H1 (cell line): Measurements from ENCODE around the gene IKZF1.

Experiments
- CTCF ChIP-seq, 3 experiments: IDR thresholded peaks; 1 replicate in 2 of 3; 2 replicates in 1 of 3; pipeline versions ENCODE4 v1.5.1 to v1.6.1; 2011; ENCODE audit warnings: low read length in 3 of 3, mild to moderate bottlenecking in 3 of 3, inconsistent platforms in 2 of 3, low read depth in 1 of 3, moderate library complexity in 1 of 3; ENCODE audit not compliant: insufficient read depth in 1 of 3; ENCODE audit errors: control extremely low read depth in 1 of 3
- EP300 ChIP-seq, 2 experiments: IDR thresholded peaks; 1 replicate in 1 of 2; 2 replicates in 1 of 2; pipeline ENCODE4 v1.6.1; 2011 to 2012; ENCODE audit warnings: low read depth in 2 of 2, low read length in 2 of 2, mild to moderate bottlenecking in 2 of 2, borderline replicate concordance in 1 of 2, inconsistent platforms in 1 of 2, moderate library complexity in 1 of 2
- HDAC2 ChIP-seq, 2 experiments: fragments of 300-600 bp in 1 of 2; sonication (generic) in 1 of 2; IDR thresholded peaks; 2 replicates each; pipeline ENCODE4 v1.6.1; 2011 to 2012; ENCODE audit warnings: low read depth in 2 of 2, low read length in 2 of 2, mild to moderate bottlenecking in 2 of 2, moderate library complexity in 2 of 2, borderline replicate concordance in 1 of 2, inconsistent platforms in 1 of 2
- JUND ChIP-seq: IDR thresholded peaks from 2 replicates; pipeline ENCODE4 v1.6.1; 2011; ENCODE audit warnings: mild to moderate bottlenecking, improper control_type of control experiment, low read length
- KDM4A ChIP-seq: IDR thresholded peaks from one replicate; pipeline ENCODE4 v1.7.1; 2012; ENCODE audit warnings: low read depth, mild to moderate bottlenecking, moderate library complexity, low read length, inconsistent platforms; ENCODE audit not compliant: severe bottlenecking
- POLR2A ChIP-seq, 2 experiments: IDR thresholded peaks; 1 replicate in 1 of 2; 2 replicates in 1 of 2; pipeline ENCODE4 v1.6.1; 2011; ENCODE audit warnings: low read depth in 2 of 2, low read length in 2 of 2, mild to moderate bottlenecking in 2 of 2; ENCODE audit errors: control extremely low read depth in 1 of 2
- SP4 ChIP-seq: IDR thresholded peaks from 2 replicates; pipeline ENCODE4 v1.6.1; 2012; ENCODE audit warnings: low read length, inconsistent platforms
- SRF ChIP-seq: IDR thresholded peaks from 2 replicates; pipeline ENCODE4 v1.6.1; 2011; ENCODE audit warnings: mild to moderate bottlenecking, low read depth, low read length, moderate library complexity
- ZNF274 ChIP-seq: IDR thresholded peaks from 2 replicates; pipeline ENCODE4 v1.7.0; 2012; ENCODE audit warnings: low read length, borderline replicate concordance; ENCODE audit errors: extremely low read depth

- no peak for TF ChIP-seq HDAC2 (IDR thresholded peaks at IDR 0.05; ENCODE audit: borderline replicate concordance in 1 of 2, low read depth in 2 of 2, low read length in 2 of 2)
- TF ChIP-seq SP4 = no peak
- TF ChIP-seq ZNF274 = no peak
- TF ChIP-seq CTCF (IDR thresholded peaks at IDR 0.05; ENCODE audit: control extremely low read depth in 1 of 3, insufficient read depth in 1 of 3, low read depth in 1 of 3, low read length in 3 of 3) = no peak
- TF ChIP-seq EP300 (IDR thresholded peaks at IDR 0.05; ENCODE audit: borderline replicate concordance in 1 of 2, low read depth in 2 of 2, low read length in 2 of 2) = no peak
- no peak for TF ChIP-seq KDM4A
- no peak for TF ChIP-seq POLR2A (IDR thresholded peaks at IDR 0.05; ENCODE audit: control extremely low read depth in 1 of 2, low read depth in 2 of 2, low read length in 2 of 2)
- no peak for TF ChIP-seq JUND
- no peak for TF ChIP-seq SRF
Observed at GRCh38 chr7:50305583-50306493, 1.3 kb downstream of the IKZF1 start.
